ENCODE results near the gene FGGY. TPM values are rescaled to one million over a fixed set of nuclear protein-coding genes. Genes with fewer than 3 reads are reported as not detected.

Gene FGGY
- total RNA-seq, 1 experiment from 2014 or later = 6.4 TPM

DNA sequence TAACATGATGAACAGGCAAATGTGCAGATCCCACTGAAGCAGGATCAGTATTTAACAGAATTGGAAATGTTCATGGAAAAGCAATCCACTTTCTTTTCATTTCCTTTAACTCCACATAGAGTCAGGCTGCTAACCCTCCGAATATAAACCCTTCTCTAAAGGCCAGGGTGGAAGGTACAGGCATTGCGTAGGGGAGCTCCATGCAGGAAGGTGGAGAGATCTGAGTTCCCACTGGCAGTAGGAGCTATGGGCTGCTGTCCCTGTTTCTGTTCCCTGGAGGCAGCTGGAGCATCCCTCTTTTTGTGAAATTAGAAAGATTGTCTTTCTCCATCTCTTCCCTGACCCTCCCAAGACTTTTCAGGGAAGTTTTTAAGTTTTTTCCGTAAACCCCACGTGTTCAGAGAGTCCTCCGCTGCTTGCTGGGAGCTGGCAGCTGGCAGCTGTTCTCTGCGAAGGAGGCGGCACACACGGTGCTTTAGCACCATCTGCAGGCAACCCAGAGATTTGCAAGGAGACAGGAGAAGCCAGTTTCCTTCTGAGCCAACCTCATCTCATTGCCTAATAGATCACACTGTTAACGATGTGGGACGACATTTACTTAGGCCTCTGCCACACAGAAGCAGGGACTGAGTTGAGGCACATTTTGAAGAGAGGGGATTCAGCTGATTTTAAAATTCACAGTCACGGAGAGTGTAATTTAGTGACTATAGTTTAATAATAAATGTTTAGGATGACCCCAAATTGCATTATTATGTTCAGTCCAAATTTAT, 462.4 kb downstream of the FGGY start:
- Mint-ChIP-seq H3K36me3 (ENCODE audit: insufficient read depth, unreplicated experiment) (no peaks in the 10 kb centered on the region), H3K9me3 (ENCODE audit: unreplicated experiment) (no peaks in the 10 kb centered on the region), H3K27me3 (ENCODE audit: insufficient read depth, unreplicated experiment) (no peaks in the 10 kb centered on the region), H3K4me1 (ENCODE audit: low read depth, unreplicated experiment) (no peaks in the 10 kb centered on the region), H3K4me3 (ENCODE audit: unreplicated experiment) (peak overlapping the region; percentile 58), H3K27ac (ENCODE audit: unreplicated experiment) (no peak overlapping the region)
- POLR2A ChIA-PET = no interaction called here
- intact Hi-C loops (cut with micrococcal nuclease; ENCODE audit: unreplicated experiment) = loop anchor here (1.0 to 2.0 kb wide), 3 partner anchors 61 to 1243 kb away; no protein-coding TSS in a partner anchor
- H3K36me3 ChIP-seq (ENCODE audit: control insufficient read depth, insufficient read depth, low read length) = no peaks in the 10 kb centered on the region
- H3K4me1 ChIP-seq = no peaks in the 10 kb centered on the region
- DNase-seq = peak; percentile 54 to 75
- TF ChIP-seq, protein P1, sequence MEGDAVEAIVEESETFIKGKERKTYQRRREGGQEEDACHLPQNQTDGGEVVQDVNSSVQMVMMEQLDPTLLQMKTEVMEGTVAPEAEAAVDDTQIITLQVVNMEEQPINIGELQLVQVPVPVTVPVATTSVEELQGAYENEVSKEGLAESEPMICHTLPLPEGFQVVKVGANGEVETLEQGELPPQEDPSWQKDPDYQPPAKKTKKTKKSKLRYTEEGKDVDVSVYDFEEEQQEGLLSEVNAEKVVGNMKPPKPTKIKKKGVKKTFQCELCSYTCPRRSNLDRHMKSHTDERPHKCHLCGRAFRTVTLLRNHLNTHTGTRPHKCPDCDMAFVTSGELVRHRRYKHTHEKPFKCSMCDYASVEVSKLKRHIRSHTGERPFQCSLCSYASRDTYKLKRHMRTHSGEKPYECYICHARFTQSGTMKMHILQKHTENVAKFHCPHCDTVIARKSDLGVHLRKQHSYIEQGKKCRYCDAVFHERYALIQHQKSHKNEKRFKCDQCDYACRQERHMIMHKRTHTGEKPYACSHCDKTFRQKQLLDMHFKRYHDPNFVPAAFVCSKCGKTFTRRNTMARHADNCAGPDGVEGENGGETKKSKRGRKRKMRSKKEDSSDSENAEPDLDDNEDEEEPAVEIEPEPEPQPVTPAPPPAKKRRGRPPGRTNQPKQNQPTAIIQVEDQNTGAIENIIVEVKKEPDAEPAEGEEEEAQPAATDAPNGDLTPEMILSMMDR (IDR thresholded peaks at IDR 0.05; ENCODE audit: insufficient read depth in 1 of 2, low read depth in 1 of 2, low read length in 1 of 2, severe bottlenecking in 1 of 2, unreplicated experiment in 1 of 2) = peak; percentile 70 to 76
- no peaks in the 10 kb centered on the region for H3K27me3 ChIP-seq (replicated peaks; ENCODE audit: control insufficient read depth, insufficient read depth, low read length)
- H3K4me3 ChIP-seq (ENCODE audit: low read depth, low read length) = no peak overlapping the region
- CTCF ChIA-PET = interaction anchor here (0.5 to 1.2 kb wide), 10 partner anchors 28 to 1257 kb away, joined by 3 to 5 read pairs (median 3); partner anchors contain the start of gene JUN
- BruUV-seq (replicated peaks) = no TSS peak
- no peaks in the 10 kb centered on the region for H3K9me3 ChIP-seq

DNA sequence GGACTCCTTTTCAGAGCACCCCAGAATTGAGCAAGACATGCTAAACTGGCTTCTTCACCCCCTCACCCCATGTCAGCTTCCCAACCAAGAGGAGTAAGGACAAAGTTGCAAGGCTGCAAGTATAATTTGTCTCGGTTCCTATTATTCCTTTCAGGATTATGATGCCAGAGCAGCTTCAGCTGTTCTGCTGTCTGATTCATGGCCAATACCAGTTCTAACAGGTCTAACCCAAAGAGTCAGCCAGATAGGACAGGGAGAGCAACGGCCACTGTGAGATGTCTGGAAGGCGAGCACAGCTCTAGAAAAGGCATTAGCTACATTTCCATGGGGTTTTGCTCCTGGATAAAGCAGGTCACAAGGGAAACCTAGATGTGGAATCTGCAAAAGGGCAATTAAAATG, 464.5 kb downstream of the FGGY start:
- Histone ChIP-seq H3K4me1 (no peaks in the 10 kb centered on the region), H3K9me3 (no peaks in the 10 kb centered on the region), H3K36me3 (ENCODE audit: control insufficient read depth, insufficient read depth, low read length) (no peaks in the 10 kb centered on the region), H3K27me3 (replicated peaks; ENCODE audit: control insufficient read depth, insufficient read depth, low read length) (no peaks in the 10 kb centered on the region), H3K4me3 (ENCODE audit: low read depth, low read length) (no peak overlapping the region)
- ChIA-PET CTCF (interaction anchor here (0.7 kb wide), 1 partner anchor 17 kb away, joined by 3 read pairs; no protein-coding TSS in a partner anchor), POLR2A (no interaction called here)
- Mint-ChIP-seq H3K27me3 (ENCODE audit: insufficient read depth, unreplicated experiment) (no peaks in the 10 kb centered on the region), H3K36me3 (ENCODE audit: insufficient read depth, unreplicated experiment) (no peaks in the 10 kb centered on the region), H3K4me1 (ENCODE audit: low read depth, unreplicated experiment) (no peaks in the 10 kb centered on the region), H3K4me3 (ENCODE audit: unreplicated experiment) (no peak overlapping the region), H3K27ac (ENCODE audit: unreplicated experiment) (no peak overlapping the region), H3K9me3 (ENCODE audit: unreplicated experiment) (no peaks in the 10 kb centered on the region)
- no peak for DNase-seq
- intact Hi-C loops (cut with micrococcal nuclease; ENCODE audit: unreplicated experiment) = no loop called here
- no TSS peak for BruUV-seq (replicated peaks)
- TF ChIP-seq, protein P1 (IDR thresholded peaks at IDR 0.05; ENCODE audit: insufficient read depth in 1 of 2, low read depth in 1 of 2, low read length in 1 of 2, severe bottlenecking in 1 of 2, unreplicated experiment in 1 of 2) = no peak

DNA sequence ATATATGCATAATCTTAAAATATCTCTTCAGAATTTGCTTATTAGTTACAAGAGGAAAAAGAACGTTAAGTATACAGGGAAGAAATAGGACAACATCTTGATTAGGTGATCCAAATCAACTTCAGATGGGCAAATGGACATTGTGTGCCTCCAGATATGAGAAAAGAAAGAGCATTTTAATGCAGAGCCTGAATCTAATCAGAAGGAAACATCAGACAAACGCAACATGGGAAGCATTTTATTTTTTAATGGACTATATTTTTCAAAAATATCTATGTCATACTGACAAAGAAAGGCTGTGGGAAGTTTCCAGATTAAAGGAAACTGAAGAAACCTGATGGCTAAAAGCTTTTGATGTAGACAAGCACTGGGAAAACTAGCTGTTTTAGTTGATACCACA, 466.5 kb downstream of the FGGY start:
- no peaks in the 10 kb centered on the region for H3K27me3 Mint-ChIP-seq (ENCODE audit: insufficient read depth, unreplicated experiment)
- no peaks in the 10 kb centered on the region for H3K36me3 Mint-ChIP-seq (ENCODE audit: insufficient read depth, unreplicated experiment)
- no TSS peak for BruUV-seq (replicated peaks)
- no peaks in the 10 kb centered on the region for H3K36me3 ChIP-seq (ENCODE audit: control insufficient read depth, insufficient read depth, low read length)
- intact Hi-C loops (cut with micrococcal nuclease; ENCODE audit: unreplicated experiment) = no loop called here
- H3K9me3 ChIP-seq = no peaks in the 10 kb centered on the region
- H3K9me3 Mint-ChIP-seq (ENCODE audit: unreplicated experiment) = no peaks in the 10 kb centered on the region
- H3K4me3 Mint-ChIP-seq (ENCODE audit: unreplicated experiment) = no peak overlapping the region
- no peaks in the 10 kb centered on the region for H3K27me3 ChIP-seq (replicated peaks; ENCODE audit: control insufficient read depth, insufficient read depth, low read length)
- H3K4me1 Mint-ChIP-seq (ENCODE audit: low read depth, unreplicated experiment) = no peaks in the 10 kb centered on the region
- H3K27ac Mint-ChIP-seq (ENCODE audit: unreplicated experiment) = no peak overlapping the region
- no peak overlapping the region for H3K4me3 ChIP-seq (ENCODE audit: low read depth, low read length)
- H3K4me1 ChIP-seq = no peaks in the 10 kb centered on the region
- no peak for DNase-seq
- POLR2A ChIA-PET = no interaction called here
- CTCF ChIA-PET = no interaction called here
- TF ChIP-seq, protein P1 (IDR thresholded peaks at IDR 0.05; ENCODE audit: insufficient read depth in 1 of 2, low read depth in 1 of 2, low read length in 1 of 2, severe bottlenecking in 1 of 2, unreplicated experiment in 1 of 2) = no peak

All from Caco-2 (cell line).